DOHH2 (cell line): ENCODE results near the gene RRP7A.

Source experiments
- H3F3A ChIP-seq: fragments of 200-600 bp; sonication (generic), shearing (Covaris generic); 2 replicates; pipeline ENCODE4 v1.6.0; 2016; ENCODE audit warnings: antibody characterized with exemption, mild to moderate bottlenecking; ENCODE audit not compliant: control insufficient read depth, insufficient read depth
- H3K27ac ChIP-seq: fragments of 200-600 bp; sonication (generic); 2 replicates; pipeline ENCODE4 v1.5.1; 2014; ENCODE audit warnings: low read depth, mild to moderate bottlenecking, low read length, moderate library complexity
- H3K27me3 ChIP-seq: fragments of 200-600 bp; sonication (generic); 2 replicates; pipeline ENCODE4 v1.6.1; 2014; ENCODE audit warnings: mild to moderate bottlenecking, low read length, mixed read lengths; ENCODE audit not compliant: control insufficient read depth
- H3K36me3 ChIP-seq: fragments of 200-600 bp; sonication (generic); 2 replicates; pipeline ENCODE4 v1.6.1; 2014; ENCODE audit warnings: mild to moderate bottlenecking, low read length, moderate library complexity, mixed read lengths; ENCODE audit not compliant: control insufficient read depth
- H3K4me1 ChIP-seq: fragments of 200-600 bp; sonication (generic); 2 replicates; pipeline ENCODE4 v1.6.1; 2014; ENCODE audit warnings: mild to moderate bottlenecking, low read length, mixed read lengths; ENCODE audit not compliant: control insufficient read depth
- H3K4me2 ChIP-seq: fragments of 200-600 bp; sonication (generic); 2 replicates; pipeline ENCODE4 v1.6.0; 2014; ENCODE audit warnings: mild to moderate bottlenecking, low read length, moderate library complexity
- H3K4me3 ChIP-seq: fragments of 200-600 bp; sonication (generic); 2 replicates; pipeline ENCODE4 v1.5.1; 2014; ENCODE audit warnings: mild to moderate bottlenecking, low read length, mixed read lengths
- H3K79me2 ChIP-seq: fragments of 200-600 bp; sonication (generic); 2 replicates; pipeline ENCODE4 v1.6.1; 2014; ENCODE audit warnings: mild to moderate bottlenecking, low read length, mixed read lengths; ENCODE audit not compliant: control insufficient read depth
- H3K9me2 ChIP-seq: fragments of 200-600 bp; sonication (generic); replicated peaks from 2 replicates; pipeline ENCODE4 v1.6.1; 2014; ENCODE audit warnings: mild to moderate bottlenecking, low read length, mixed read lengths; ENCODE audit not compliant: control insufficient read depth
- H3K9me3 ChIP-seq: fragments of 200-600 bp; sonication (generic); 2 replicates; pipeline ENCODE4 v1.6.1; 2014; ENCODE audit warnings: antibody characterized with exemption, low read length, mixed read lengths; ENCODE audit not compliant: control insufficient read depth, insufficient read depth
- H4K20me1 ChIP-seq: fragments of 200-600 bp; sonication (generic); 2 replicates; pipeline ENCODE4 v1.6.0; 2014; ENCODE audit warnings: low read depth, mild to moderate bottlenecking, antibody characterized with exemption, low read length, moderate library complexity; ENCODE audit not compliant: control insufficient read depth, insufficient read depth
- CTCF ChIP-seq: fragments of 200-600 bp; sonication (generic); IDR thresholded peaks from one replicate; pipeline ENCODE4 v1.5.1; 2014; ENCODE audit warnings: antibody characterized with exemption, mild to moderate bottlenecking, low read depth, low read length; ENCODE audit not compliant: poor library complexity, severe bottlenecking
- EZH2phosphoT487 ChIP-seq: fragments of 200-600 bp; sonication (generic); IDR thresholded peaks from 2 replicates; pipeline ENCODE4 v1.6.1; 2017; ENCODE audit warnings: borderline replicate concordance, mild to moderate bottlenecking, antibody characterized with exemption, low read length, moderate library complexity, mixed read lengths

Gene RRP7A

GRCh38 chr22:42472671-42473070 is 46.9 kb downstream of the RRP7A start:
- Histone ChIP-seq H3K36me3 (no peaks in the 10 kb centered on the region), H3K27me3 (peaks cover 43% of the 10 kb centered on the region), H3K9me2 (no peaks in the 10 kb centered on the region), H3F3A (0 out of 2 replicates have a peak, but pooled peaks cover 2% of the 10 kb centered on the region), H4K20me1 (no peaks in the 10 kb centered on the region), H3K9me3 (no peaks in the 10 kb centered on the region), H3K27ac (no peak overlapping the region), H3K4me3 (no peak overlapping the region), H3K4me1 (no peaks in the 10 kb centered on the region), H3K4me2 (no peak overlapping the region), H3K79me2 (no peaks in the 10 kb centered on the region)
- no peak for TF ChIP-seq EZH2phosphoT487
- no peak for TF ChIP-seq CTCF

DNA sequence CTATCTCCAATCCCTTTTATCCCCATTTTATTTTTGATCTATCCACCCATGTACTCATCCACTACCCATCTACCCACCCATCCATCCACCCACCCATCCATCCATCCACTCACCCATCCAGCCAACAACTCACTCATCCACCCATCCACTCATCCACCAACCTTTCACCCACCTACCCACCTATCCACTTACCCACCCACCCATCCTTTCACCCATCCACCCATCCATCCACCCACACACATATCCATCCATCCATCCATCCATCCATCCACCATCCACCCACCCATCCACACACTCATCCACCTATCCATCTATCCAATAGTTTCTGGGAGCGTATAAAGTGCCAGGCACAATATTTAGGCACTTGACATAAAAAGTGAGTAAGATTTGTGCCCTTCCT is 48.2 kb downstream of the RRP7A start:
- TF ChIP-seq CTCF (no peak), EZH2phosphoT487 (no peak)
- Histone ChIP-seq H4K20me1 (no peaks in the 10 kb centered on the region), H3K9me2 (no peaks in the 10 kb centered on the region), H3K36me3 (no peaks in the 10 kb centered on the region), H3K4me2 (no peak overlapping the region), H3K4me1 (no peaks in the 10 kb centered on the region), H3F3A (0 out of 2 replicates have a peak, but pooled peaks cover 2% of the 10 kb centered on the region), H3K9me3 (no peaks in the 10 kb centered on the region), H3K27me3 (peaks cover 44% of the 10 kb centered on the region), H3K27ac (no peak overlapping the region), H3K4me3 (no peak overlapping the region), H3K79me2 (no peaks in the 10 kb centered on the region)

DNA sequence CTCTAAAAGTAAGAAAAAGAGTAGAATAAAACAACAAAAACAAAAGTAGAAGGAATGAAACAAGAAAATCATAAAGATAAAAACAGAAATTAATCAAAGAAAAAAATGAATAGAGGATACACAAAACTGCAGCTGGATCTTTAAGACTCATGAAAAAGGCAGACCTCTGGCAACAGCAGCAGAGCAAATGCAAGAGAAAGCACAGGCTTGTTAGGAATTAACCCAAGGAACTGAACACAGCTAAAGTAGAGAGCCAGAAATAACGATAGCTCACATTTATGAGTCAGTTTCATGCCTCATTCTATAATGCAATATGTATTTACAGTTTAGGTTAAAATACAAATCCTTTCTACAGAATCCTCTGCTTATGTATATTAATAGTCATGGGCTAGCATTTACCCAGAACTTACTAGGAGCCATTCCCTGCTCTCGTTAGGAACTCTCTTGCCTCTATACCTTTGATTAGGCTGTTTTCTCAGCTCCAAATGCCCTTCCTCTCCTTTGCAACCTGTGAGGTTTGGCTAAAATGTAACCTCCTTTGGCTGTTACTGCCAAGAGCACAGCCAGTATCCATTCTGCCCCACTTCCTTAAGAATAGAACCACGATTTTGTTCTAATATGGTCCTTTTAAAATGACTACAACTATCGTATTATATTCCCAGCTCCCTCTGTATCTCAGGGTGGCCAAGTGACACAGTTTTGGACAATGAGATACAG is 49.1 kb downstream of the RRP7A start:
- no peaks in the 10 kb centered on the region for H3K9me3 ChIP-seq
- H3K4me2 ChIP-seq: no peak overlapping the region
- no peaks in the 10 kb centered on the region for H3K79me2 ChIP-seq
- 0 out of 2 replicates have a peak, but pooled peaks cover 2% of the 10 kb centered on the region for H3F3A ChIP-seq
- H3K4me3 ChIP-seq: no peak overlapping the region
- H4K20me1 ChIP-seq: no peaks in the 10 kb centered on the region
- no peaks in the 10 kb centered on the region for H3K9me2 ChIP-seq
- peaks cover 52% of the 10 kb centered on the region for H3K27me3 ChIP-seq
- H3K36me3 ChIP-seq: no peaks in the 10 kb centered on the region
- no peak overlapping the region for H3K27ac ChIP-seq
- no peaks in the 10 kb centered on the region for H3K4me1 ChIP-seq
- TF ChIP-seq CTCF: no peak
- TF ChIP-seq EZH2phosphoT487: no peak
